ENCODE data around the gene C6orf62. TPM values are rescaled to one million over a fixed set of nuclear protein-coding genes. Genes with fewer than 3 reads are reported as not detected.
A peak's percentile ranks its signal among the peaks of the same experiment; 100 is the strongest.
"Not testable (repeated sequence)": the region's sequence is repeated elsewhere in the genome, so short reads cannot be mapped to it uniquely, and the experiment has no call there.

The C6orf62 gene
- total and polyA plus RNA-seq, 8 donors, result 29.5 to 87.1 (median 39.1) TPM

GRCh38 chr6:24720604-24721460 lies 1.9 kb upstream of the C6orf62 start:
- TF ChIP-seq EP300 (IDR thresholded peaks at IDR 0.05), result no peak
- TF ChIP-seq, protein P1, sequence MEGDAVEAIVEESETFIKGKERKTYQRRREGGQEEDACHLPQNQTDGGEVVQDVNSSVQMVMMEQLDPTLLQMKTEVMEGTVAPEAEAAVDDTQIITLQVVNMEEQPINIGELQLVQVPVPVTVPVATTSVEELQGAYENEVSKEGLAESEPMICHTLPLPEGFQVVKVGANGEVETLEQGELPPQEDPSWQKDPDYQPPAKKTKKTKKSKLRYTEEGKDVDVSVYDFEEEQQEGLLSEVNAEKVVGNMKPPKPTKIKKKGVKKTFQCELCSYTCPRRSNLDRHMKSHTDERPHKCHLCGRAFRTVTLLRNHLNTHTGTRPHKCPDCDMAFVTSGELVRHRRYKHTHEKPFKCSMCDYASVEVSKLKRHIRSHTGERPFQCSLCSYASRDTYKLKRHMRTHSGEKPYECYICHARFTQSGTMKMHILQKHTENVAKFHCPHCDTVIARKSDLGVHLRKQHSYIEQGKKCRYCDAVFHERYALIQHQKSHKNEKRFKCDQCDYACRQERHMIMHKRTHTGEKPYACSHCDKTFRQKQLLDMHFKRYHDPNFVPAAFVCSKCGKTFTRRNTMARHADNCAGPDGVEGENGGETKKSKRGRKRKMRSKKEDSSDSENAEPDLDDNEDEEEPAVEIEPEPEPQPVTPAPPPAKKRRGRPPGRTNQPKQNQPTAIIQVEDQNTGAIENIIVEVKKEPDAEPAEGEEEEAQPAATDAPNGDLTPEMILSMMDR (IDR thresholded peaks at IDR 0.05), result peak in 1 of 7 experiments; percentile 4
- TF ChIP-seq POLR2AphosphoS5 (IDR thresholded peaks at IDR 0.05), result peak; percentile 97 to 100 (median 99)
- TF ChIP-seq POLR2A (IDR thresholded peaks at IDR 0.05), result peak in 2 of 4 donors; percentile 97 to 99
- intact Hi-C loops (cut with DNase I; ENCODE audit: low total_unique reads), result no loop called here
- Histone ChIP-seq H3K9me3 (no peaks in the 10 kb centered on the region), H3K4me3 (peak overlapping the region; percentile 77 to 95 (median 88)), H3K4me1 (peaks cover 15 to 43% (median 31%) of the 10 kb centered on the region in 4 donors), H3K36me3 (peaks cover 5 to 14% (median 11%) of the 10 kb centered on the region in 4 donors), H3K27ac (peak overlapping the region; percentile 97 to 100 (median 99)), H3K27me3 (no peaks in the 10 kb centered on the region)
- peak; percentile 100 for DNase-seq
- 0 to 1% (median 0%) methylated on average over 60 of the region's 60 CpGs for WGBS, 5 donors

DNA sequence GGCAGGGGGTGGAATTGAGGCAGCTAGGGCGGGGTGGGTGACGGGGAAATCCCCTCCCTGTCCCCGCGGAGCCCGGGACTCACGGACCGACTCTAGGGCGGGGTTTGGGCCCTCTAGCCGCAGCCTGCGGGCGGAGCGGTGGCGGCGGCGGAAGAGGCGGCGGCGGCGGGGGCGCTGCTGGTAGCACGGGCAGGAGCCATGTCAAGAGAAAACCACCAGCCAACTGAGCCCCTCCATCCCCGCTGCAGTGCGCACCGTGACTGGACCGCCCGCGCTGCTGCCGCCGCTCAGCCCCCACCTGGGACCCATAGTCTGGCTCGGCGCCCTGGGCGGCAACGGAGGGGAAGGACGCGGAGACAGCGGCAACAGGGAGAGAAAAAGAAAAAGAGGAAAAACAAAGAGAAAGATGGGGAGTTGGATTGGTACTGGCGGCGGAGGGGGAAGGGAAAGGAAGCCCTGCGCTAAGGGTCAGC lies 1.2 kb upstream of the C6orf62 start:
- H3K36me3 ChIP-seq, result peaks cover 12 to 21% (median 18%) of the 10 kb centered on the region in 4 donors
- no peaks in the 10 kb centered on the region for H3K9me3 ChIP-seq
- peak overlapping the region; percentile 77 to 95 (median 88) for H3K4me3 ChIP-seq
- H3K27me3 ChIP-seq, result no peaks in the 10 kb centered on the region
- peak overlapping the region; percentile 97 to 100 (median 99) for H3K27ac ChIP-seq
- 0 to 3% (median 0%) methylated on average over 10 to 39 of the region's 39 CpGs for WGBS, 5 donors
- peaks cover 22 to 49% (median 38%) of the 10 kb centered on the region in 4 donors for H3K4me1 ChIP-seq
- peak in 2 of 3 donors; percentile 57 to 61 for TF ChIP-seq POLR2AphosphoS5 (IDR thresholded peaks at IDR 0.05)
- TF ChIP-seq, protein P1 (IDR thresholded peaks at IDR 0.05), result no peak
- DNase-seq, result peak; percentile 67 to 85
- intact Hi-C loops (cut with DNase I; ENCODE audit: low total_unique reads), result no loop called here

- TF ChIP-seq EP300 (IDR thresholded peaks at IDR 0.05) (no peak), POLR2AphosphoS5 (IDR thresholded peaks at IDR 0.05) (no peak), POLR2A (IDR thresholded peaks at IDR 0.05) (no peak)
- TF ChIP-seq, protein P1 (IDR thresholded peaks at IDR 0.05), result no peak
- intact Hi-C loops (cut with DNase I; ENCODE audit: low total_unique reads), result no loop called here
- Histone ChIP-seq H3K27me3 (no peaks in the 10 kb centered on the region), H3K9me3 (no peaks in the 10 kb centered on the region), H3K4me1 (peaks cover 38 to 65% (median 54%) of the 10 kb centered on the region in 4 donors), H3K4me3 (peak overlapping the region; percentile 77 to 95 (median 88)), H3K36me3 (peaks cover 28 to 36% (median 33%) of the 10 kb centered on the region in 4 donors), H3K27ac (peak overlapping the region in 4 of 5 donors; percentile 97 to 100 (median 100))
- peak in 1 of 2 donors; percentile 43 for DNase-seq
- WGBS, 5 donors, result 5 to 11% (median 6%) methylated on average over 8 of the region's 8 CpGs
Measured at GRCh38 chr6:24718449-24719124, 367 bp downstream of the C6orf62 start.

GRCh38 chr6:24716602-24717148 lies 2.3 kb downstream of the C6orf62 start:
- H3K27me3 ChIP-seq; intact Hi-C loops (cut with DNase I; ENCODE audit: low total_unique reads); H3K9me3 ChIP-seq; DNase-seq: not testable (repeated sequence)
- H3K36me3 ChIP-seq, result peaks cover 46 to 56% (median 52%) of the 10 kb centered on the region in 4 donors
- peaks cover 39 to 78% (median 69%) of the 10 kb centered on the region in 4 donors for H3K4me1 ChIP-seq
- 63 to 79% (median 74%) methylated on average over 7 of the region's 7 CpGs for WGBS, 5 donors
- H3K27ac ChIP-seq, result peak overlapping the region in 2 of 5 donors; percentile 99 to 100
- peak overlapping the region; percentile 77 to 95 (median 88) for H3K4me3 ChIP-seq

Measured in stomach (tissue), 9 donors.